Sigmoid colon (tissue), 4 donors: ENCODE data around the gene PFKFB2.

Experiments
- POLR2A ChIP-seq, 2 donors: fragments of 450-650 bp; IDR thresholded peaks; one replicate each; pipeline ENCODE4 v1.6.1; 2016; ENCODE audit warnings: antibody characterized with exemption in 2 of 2, mild to moderate bottlenecking in 2 of 2, moderate library complexity in 2 of 2
- POLR2AphosphoS5 ChIP-seq, 4 donors: sonication (generic); formaldehyde crosslinking; IDR thresholded peaks; one replicate each; pipeline ENCODE4 v1.6.1; 2017; ENCODE audit warnings: antibody characterized with exemption in 4 of 4
- TF ChIP-seq, protein P1 (sequence below), 4 experiments: fragments of 450-650 bp in 3 of 4; fragments of 200-600 bp in 1 of 4; IDR thresholded peaks; one replicate each; pipeline ENCODE4 v1.5.1; 2016 to 2019; ENCODE audit warnings: antibody characterized with exemption in 4 of 4, mild to moderate bottlenecking in 3 of 4, moderate library complexity in 2 of 4

DNA sequence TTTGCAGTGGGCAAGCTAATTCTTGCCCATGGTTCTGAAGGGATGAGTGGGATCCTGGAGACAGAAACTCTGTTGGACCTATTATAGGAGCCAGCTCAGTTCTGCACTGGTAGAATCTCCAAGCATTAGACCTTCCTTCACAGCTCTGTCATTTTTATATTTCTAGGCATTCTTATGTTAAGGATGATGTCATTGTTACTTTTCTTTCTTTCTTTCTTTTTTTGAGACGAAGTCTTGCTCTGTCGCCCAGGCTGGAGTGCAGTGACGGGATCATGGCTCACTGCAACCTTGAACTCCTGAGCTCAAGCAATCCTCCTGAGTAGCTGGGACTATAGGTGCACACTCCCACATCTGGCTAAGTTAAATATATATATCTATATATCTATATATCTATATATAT lies 7.5 kb downstream of the PFKFB2 start:
- TF ChIP-seq, protein P1, sequence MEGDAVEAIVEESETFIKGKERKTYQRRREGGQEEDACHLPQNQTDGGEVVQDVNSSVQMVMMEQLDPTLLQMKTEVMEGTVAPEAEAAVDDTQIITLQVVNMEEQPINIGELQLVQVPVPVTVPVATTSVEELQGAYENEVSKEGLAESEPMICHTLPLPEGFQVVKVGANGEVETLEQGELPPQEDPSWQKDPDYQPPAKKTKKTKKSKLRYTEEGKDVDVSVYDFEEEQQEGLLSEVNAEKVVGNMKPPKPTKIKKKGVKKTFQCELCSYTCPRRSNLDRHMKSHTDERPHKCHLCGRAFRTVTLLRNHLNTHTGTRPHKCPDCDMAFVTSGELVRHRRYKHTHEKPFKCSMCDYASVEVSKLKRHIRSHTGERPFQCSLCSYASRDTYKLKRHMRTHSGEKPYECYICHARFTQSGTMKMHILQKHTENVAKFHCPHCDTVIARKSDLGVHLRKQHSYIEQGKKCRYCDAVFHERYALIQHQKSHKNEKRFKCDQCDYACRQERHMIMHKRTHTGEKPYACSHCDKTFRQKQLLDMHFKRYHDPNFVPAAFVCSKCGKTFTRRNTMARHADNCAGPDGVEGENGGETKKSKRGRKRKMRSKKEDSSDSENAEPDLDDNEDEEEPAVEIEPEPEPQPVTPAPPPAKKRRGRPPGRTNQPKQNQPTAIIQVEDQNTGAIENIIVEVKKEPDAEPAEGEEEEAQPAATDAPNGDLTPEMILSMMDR (IDR thresholded peaks at IDR 0.05): no peak
- no peak for TF ChIP-seq POLR2AphosphoS5 (IDR thresholded peaks at IDR 0.05)
- TF ChIP-seq POLR2A (IDR thresholded peaks at IDR 0.05): no peak
